Panc1 (cell line): Measurements from ENCODE around the gene SCN2B. TPM values are rescaled to one million over a fixed set of nuclear protein-coding genes. Genes with fewer than 3 reads are reported as not detected.

Experiments used
- ATAC-seq: fragments of 200-7000 bp; cut with Tn5 transposase; 2 replicates; pipeline ENCODE4 v1.9.1; 2020; ENCODE audit warnings: mild to moderate bottlenecking, moderate library complexity
- BruUV-seq: library from RNA; stranded (reverse); fragments of 400-500 nt; replicated peaks from 2 replicates; lab custom pipeline; 2021; lab: Mats Ljungman, UMichigan
- CTCF ChIA-PET: fragments of 300-600 bp; sonication (Branson Sonifier 250); formaldehyde crosslinking; loops from one replicate; lab custom pipeline; 2022; ENCODE audit warnings: antibody characterized with exemption; lab: Charles Lee
- POLR2A ChIA-PET: fragments of 300-600 bp; sonication (Branson Sonifier 250); formaldehyde crosslinking; loops from one replicate; lab custom pipeline; 2022; ENCODE audit warnings: antibody characterized with exemption; lab: Charles Lee
- DNase-seq: peaks from one replicate; pipeline ENCODE4 v3.0.0-alpha.2; 2010; ENCODE audit warnings: low read depth, low spot score
- H3K27ac ChIP-seq: 2 replicates; pipeline ENCODE4 v1.5.1; 2011; ENCODE audit warnings: mild to moderate bottlenecking, low read length, inconsistent platforms
- H3K27me3 ChIP-seq: fragments of 200-500 bp; sonication (Bioruptor generic); 2 replicates; pipeline ENCODE4 v1.6.0; 2014; ENCODE audit warnings: low read length, inconsistent platforms; ENCODE audit not compliant: control insufficient read depth, insufficient read depth
- H3K36me3 ChIP-seq: fragments of 200-500 bp; sonication (Bioruptor generic); 2 replicates; pipeline ENCODE4 v1.5.1; 2014; ENCODE audit warnings: inconsistent platforms, mild to moderate bottlenecking, low read length, moderate library complexity; ENCODE audit not compliant: control insufficient read depth, insufficient read depth
- H3K4me1 ChIP-seq: 2 replicates; pipeline ENCODE4 v1.5.1; 2011; ENCODE audit warnings: inconsistent platforms, mild to moderate bottlenecking, low read length, moderate library complexity; ENCODE audit not compliant: control insufficient read depth, insufficient read depth
- H3K4me3 ChIP-seq, 2 experiments: 2 replicates each; pipeline ENCODE4 v1.5.1; 2011 to 2012; ENCODE audit warnings: low read depth in 2 of 2, low read length in 2 of 2, mild to moderate bottlenecking in 2 of 2, inconsistent platforms in 1 of 2, moderate library complexity in 1 of 2
- H3K9me3 ChIP-seq: fragments of 200-500 bp; sonication (Bioruptor generic); 2 replicates; pipeline ENCODE4 v1.5.1; 2014; ENCODE audit warnings: low read depth, mild to moderate bottlenecking, inconsistent platforms, low read length, moderate library complexity; ENCODE audit not compliant: control insufficient read depth, insufficient read depth
- POLR2AphosphoS5 ChIP-seq: IDR thresholded peaks from 2 replicates; pipeline ENCODE4 v1.6.1; 2012; ENCODE audit warnings: mild to moderate bottlenecking, low read depth, low read length, moderate library complexity
- SIN3A ChIP-seq: IDR thresholded peaks from 2 replicates; pipeline ENCODE4 v1.6.1; 2012; ENCODE audit warnings: low read depth, mild to moderate bottlenecking, low read length, moderate library complexity, borderline replicate concordance; ENCODE audit not compliant: insufficient read depth
- TCF7L2 ChIP-seq: IDR thresholded peaks from 2 replicates; pipeline ENCODE4 v1.6.1; 2011; ENCODE audit warnings: mild to moderate bottlenecking, low read depth, low read length, inconsistent platforms
- in situ Hi-C: cut with HindIII; loops from 2 replicates; pipeline ENCODE4 v1.10.0; 2016; ENCODE audit warnings: low sequenced_read_pairs, low pct_unique_long_range_greater_than_20kb
- intact Hi-C: fragments of 100-400 bp; cut with micrococcal nuclease; formaldehyde crosslinking; loops from one replicate; pipeline ENCODE4 v1.10.0; 2022; ENCODE audit not compliant: unreplicated experiment
- total RNA-seq: library from RNA; stranded (reverse); gene quantifications from one replicate; pipeline ENCODE4 v1.2.1, GENCODE V29; 2021; ENCODE audit not compliant: unreplicated experiment
- TF ChIP-seq, protein P1 (sequence below): fragments of 450-650 bp; IDR thresholded peaks from 2 replicates; pipeline ENCODE4 v1.5.1; 2017; ENCODE audit warnings: mild to moderate bottlenecking
- TF ChIP-seq, protein P2 (sequence below), 2 experiments: IDR thresholded peaks; 2 replicates each; pipeline ENCODE4 v1.6.1; 2011 to 2012; ENCODE audit warnings: low read depth in 2 of 2, control low read depth in 1 of 2, low read length in 1 of 2, mild to moderate bottlenecking in 1 of 2, moderate library complexity in 1 of 2; ENCODE audit not compliant: insufficient read depth in 1 of 2

The SCN2B gene
- total RNA-seq, 1 experiment from 2014 or later = not detected

DNA sequence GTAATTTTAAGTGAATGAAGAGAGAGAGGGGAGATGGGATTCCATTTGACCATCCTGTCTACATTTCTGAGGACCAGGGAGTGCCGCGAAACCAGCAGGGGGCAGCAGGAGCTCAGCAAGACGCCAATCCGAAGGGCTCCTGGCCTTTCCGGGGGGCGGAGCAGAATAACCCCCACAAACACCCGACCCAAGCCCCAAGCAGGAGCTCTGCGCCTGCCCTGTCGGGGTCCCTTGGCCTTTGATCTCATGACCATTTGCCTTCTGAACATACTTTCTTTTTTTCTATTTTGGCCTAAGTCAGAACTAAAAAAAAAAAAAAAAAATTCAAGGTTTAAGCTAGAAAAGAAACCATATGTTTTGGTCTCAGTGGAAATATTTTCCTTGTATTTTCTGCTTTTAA, 21.9 kb upstream of the SCN2B start:
- intact Hi-C loops (loop anchor here (2.0 to 10.0 kb wide), 3 partner anchors 92 to 286 kb away; no protein-coding TSS in a partner anchor), in situ Hi-C loops (no loop called here)
- BruUV-seq = no TSS peak
- Histone ChIP-seq H3K4me1 (0 out of 2 replicates have a peak, but pooled peaks cover 3% of the 10 kb centered on the region), H3K36me3 (no peaks in the 10 kb centered on the region), H3K9me3 (no peaks in the 10 kb centered on the region), H3K27me3 (peaks cover 7% of the 10 kb centered on the region; the same call in 1 of the 2 replicates), H3K27ac (no peak overlapping the region), H3K4me3 (no peak overlapping the region)
- ChIA-PET POLR2A (no interaction called here), CTCF (interaction anchor here (0.6 to 1.5 kb wide), 16 partner anchors 11 to 153 kb away, joined by 3 to 12 read pairs (median 4); partner anchors contain the start of gene JAML)
- DNase-seq = peak; percentile 42
- peak; percentile 96 for ATAC-seq
- no peak for TF ChIP-seq SIN3A
- TF ChIP-seq, protein P1, sequence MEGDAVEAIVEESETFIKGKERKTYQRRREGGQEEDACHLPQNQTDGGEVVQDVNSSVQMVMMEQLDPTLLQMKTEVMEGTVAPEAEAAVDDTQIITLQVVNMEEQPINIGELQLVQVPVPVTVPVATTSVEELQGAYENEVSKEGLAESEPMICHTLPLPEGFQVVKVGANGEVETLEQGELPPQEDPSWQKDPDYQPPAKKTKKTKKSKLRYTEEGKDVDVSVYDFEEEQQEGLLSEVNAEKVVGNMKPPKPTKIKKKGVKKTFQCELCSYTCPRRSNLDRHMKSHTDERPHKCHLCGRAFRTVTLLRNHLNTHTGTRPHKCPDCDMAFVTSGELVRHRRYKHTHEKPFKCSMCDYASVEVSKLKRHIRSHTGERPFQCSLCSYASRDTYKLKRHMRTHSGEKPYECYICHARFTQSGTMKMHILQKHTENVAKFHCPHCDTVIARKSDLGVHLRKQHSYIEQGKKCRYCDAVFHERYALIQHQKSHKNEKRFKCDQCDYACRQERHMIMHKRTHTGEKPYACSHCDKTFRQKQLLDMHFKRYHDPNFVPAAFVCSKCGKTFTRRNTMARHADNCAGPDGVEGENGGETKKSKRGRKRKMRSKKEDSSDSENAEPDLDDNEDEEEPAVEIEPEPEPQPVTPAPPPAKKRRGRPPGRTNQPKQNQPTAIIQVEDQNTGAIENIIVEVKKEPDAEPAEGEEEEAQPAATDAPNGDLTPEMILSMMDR = peak; percentile 98

DNA sequence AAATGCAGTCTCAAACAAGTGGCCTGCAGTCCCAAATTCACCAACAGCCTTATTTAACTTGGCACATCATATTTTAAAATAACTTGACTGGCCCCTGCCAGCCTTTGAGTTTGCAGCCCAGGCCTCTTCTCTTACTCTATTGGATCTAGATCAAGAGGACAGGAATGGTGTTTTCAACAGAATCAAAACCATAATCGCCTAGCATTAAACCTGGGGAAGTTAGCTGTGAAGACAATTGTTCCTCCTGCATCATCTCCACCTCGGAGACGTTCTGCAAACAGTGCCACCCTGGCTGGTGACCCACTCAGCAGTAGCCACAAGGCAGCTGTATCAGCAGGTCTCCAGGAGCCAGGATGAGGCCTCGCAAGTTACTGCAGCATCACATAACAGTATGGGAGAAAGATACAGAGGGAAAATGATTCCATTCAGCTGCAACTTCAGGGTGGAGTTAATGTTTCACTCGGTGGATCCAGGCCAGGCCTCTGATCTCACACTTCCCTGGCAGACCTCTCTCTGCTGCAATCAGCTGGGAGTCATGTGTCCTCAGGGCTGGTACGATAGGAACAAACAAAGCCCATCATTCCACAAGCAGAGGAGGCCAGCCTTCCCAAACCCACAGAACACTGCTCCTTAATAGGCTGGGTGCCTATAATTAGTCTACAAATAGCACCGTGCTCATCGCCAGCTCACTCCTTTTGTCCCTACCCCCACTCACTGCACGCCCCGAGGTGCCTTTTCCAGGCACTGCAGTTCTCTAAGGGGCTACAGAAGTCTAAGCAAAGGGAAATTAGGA, 18.6 kb upstream of the SCN2B start:
- no TSS peak for BruUV-seq
- Histone ChIP-seq H3K4me1 (0 out of 2 replicates have a peak, but pooled peaks cover 3% of the 10 kb centered on the region), H3K27me3 (0 out of 2 replicates have a peak, but pooled peaks cover 3% of the 10 kb centered on the region), H3K27ac (no peak overlapping the region), H3K4me3 (no peak overlapping the region), H3K36me3 (no peaks in the 10 kb centered on the region), H3K9me3 (no peaks in the 10 kb centered on the region)
- CTCF ChIA-PET = interaction anchor here (0.7 kb wide), 1 partner anchor 135 kb away, joined by 10 read pairs; no protein-coding TSS in a partner anchor
- intact Hi-C loops = loop anchor here (10.0 kb wide), 1 partner anchor 290 kb away; no protein-coding TSS in a partner anchor
- ATAC-seq (peak; percentile 20; the same call in 1 of the 2 replicates), DNase-seq (no peak)
- no peak for TF ChIP-seq SIN3A
- no peak for TF ChIP-seq TCF7L2
- TF ChIP-seq POLR2AphosphoS5 = no peak
- TF ChIP-seq, protein P2, sequence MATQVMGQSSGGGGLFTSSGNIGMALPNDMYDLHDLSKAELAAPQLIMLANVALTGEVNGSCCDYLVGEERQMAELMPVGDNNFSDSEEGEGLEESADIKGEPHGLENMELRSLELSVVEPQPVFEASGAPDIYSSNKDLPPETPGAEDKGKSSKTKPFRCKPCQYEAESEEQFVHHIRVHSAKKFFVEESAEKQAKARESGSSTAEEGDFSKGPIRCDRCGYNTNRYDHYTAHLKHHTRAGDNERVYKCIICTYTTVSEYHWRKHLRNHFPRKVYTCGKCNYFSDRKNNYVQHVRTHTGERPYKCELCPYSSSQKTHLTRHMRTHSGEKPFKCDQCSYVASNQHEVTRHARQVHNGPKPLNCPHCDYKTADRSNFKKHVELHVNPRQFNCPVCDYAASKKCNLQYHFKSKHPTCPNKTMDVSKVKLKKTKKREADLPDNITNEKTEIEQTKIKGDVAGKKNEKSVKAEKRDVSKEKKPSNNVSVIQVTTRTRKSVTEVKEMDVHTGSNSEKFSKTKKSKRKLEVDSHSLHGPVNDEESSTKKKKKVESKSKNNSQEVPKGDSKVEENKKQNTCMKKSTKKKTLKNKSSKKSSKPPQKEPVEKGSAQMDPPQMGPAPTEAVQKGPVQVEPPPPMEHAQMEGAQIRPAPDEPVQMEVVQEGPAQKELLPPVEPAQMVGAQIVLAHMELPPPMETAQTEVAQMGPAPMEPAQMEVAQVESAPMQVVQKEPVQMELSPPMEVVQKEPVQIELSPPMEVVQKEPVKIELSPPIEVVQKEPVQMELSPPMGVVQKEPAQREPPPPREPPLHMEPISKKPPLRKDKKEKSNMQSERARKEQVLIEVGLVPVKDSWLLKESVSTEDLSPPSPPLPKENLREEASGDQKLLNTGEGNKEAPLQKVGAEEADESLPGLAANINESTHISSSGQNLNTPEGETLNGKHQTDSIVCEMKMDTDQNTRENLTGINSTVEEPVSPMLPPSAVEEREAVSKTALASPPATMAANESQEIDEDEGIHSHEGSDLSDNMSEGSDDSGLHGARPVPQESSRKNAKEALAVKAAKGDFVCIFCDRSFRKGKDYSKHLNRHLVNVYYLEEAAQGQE (IDR thresholded peaks at IDR 0.05; ENCODE audit: insufficient read depth in 1 of 2, low read depth in 2 of 2, low read length in 1 of 2) = no peak
- TF ChIP-seq, protein P1 = no peak
- POLR2A ChIA-PET = interaction anchor here (0.6 to 0.7 kb wide), 2 partner anchors 16 to 214 kb away, joined by 3 to 4 read pairs; no protein-coding TSS in a partner anchor
- in situ Hi-C loops = no loop called here
